ENCODE measurements around the gene FYN.

GRCh38 chr6:111632468-111633247, 240.6 kb downstream of the FYN start:
- TF ChIP-seq EZH2 (IDR thresholded peaks at IDR 0.05; ENCODE audit: low read length) (no peak), CTCF (optimal IDR thresholded peaks at IDR 0.05 in 1 of 3, IDR thresholded peaks at IDR 0.05 in 1 of 3, conservative IDR thresholded peaks at IDR 0.05 in 1 of 3; ENCODE audit: extremely low read depth in 1 of 3, insufficient read depth in 2 of 3, low read length in 3 of 3) (no peak)
